HL-60 (cell line): Measurements from ENCODE around the gene LRRC8D.

Source experiments
- POLR2AphosphoS5 ChIP-seq: IDR thresholded peaks from 2 replicates; pipeline ENCODE4 v1.6.1; 2012; ENCODE audit warnings: low read depth
- REST ChIP-seq: IDR thresholded peaks from 2 replicates; pipeline ENCODE4 v1.6.1; 2012; ENCODE audit warnings: low read depth; ENCODE audit not compliant: insufficient replicate concordance
- SPI1 ChIP-seq: IDR thresholded peaks from 2 replicates; pipeline ENCODE4 v1.6.1; 2012; ENCODE audit warnings: low read depth, mild to moderate bottlenecking, borderline replicate concordance
- TF ChIP-seq, protein P1 (sequence below): IDR thresholded peaks from one replicate; pipeline ENCODE4 v1.5.1; 2011; ENCODE audit warnings: low read length, control low read depth, inconsistent platforms; ENCODE audit not compliant: insufficient read depth

GRCh38 chr1:89901957-89902669 is 81.3 kb downstream of the LRRC8D start:
- TF ChIP-seq POLR2AphosphoS5, result no peak
- TF ChIP-seq, protein P1, sequence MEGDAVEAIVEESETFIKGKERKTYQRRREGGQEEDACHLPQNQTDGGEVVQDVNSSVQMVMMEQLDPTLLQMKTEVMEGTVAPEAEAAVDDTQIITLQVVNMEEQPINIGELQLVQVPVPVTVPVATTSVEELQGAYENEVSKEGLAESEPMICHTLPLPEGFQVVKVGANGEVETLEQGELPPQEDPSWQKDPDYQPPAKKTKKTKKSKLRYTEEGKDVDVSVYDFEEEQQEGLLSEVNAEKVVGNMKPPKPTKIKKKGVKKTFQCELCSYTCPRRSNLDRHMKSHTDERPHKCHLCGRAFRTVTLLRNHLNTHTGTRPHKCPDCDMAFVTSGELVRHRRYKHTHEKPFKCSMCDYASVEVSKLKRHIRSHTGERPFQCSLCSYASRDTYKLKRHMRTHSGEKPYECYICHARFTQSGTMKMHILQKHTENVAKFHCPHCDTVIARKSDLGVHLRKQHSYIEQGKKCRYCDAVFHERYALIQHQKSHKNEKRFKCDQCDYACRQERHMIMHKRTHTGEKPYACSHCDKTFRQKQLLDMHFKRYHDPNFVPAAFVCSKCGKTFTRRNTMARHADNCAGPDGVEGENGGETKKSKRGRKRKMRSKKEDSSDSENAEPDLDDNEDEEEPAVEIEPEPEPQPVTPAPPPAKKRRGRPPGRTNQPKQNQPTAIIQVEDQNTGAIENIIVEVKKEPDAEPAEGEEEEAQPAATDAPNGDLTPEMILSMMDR, result no peak
- no peak for TF ChIP-seq SPI1
- no peak for TF ChIP-seq REST
